ENCODE measurements around the gene DNAJC13. TPM values are rescaled to one million over a fixed set of nuclear protein-coding genes. Genes with fewer than 3 reads are reported as not detected.

The DNAJC13 gene
- total and polyA plus RNA-seq, 2 experiments from 2014 or later: 15.1 to 55.4 TPM

DNA sequence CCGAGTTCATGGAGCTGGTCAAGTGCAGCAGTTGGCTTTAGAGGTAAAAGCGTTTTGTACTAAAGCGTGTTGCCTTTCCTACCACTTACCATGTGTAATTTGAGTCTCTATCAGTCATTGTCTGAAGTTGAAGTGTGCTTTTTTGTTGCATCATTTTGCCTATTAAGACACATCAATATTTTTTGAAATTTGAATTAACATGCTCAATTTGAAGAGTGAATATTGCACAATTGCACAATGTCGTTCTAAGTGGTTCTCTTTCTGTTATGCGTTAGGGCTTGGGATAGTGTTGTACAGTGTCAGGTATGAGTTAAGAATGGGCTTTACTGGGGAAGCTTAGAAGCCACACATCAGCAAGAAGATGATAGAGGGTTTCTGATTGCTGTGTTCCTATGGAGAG is 95.8 kb downstream of the DNAJC13 start:
- DNase-seq (ENCODE audit: low spot score): no peak
- no peaks in the 10 kb centered on the region for H3K9me3 ChIP-seq (ENCODE audit: low read depth)
- H3K79me2 ChIP-seq: no peaks in the 10 kb centered on the region
- no peak overlapping the region for H3K4me3 ChIP-seq
- H3K27me3 ChIP-seq: no peaks in the 10 kb centered on the region
- no peak overlapping the region for H3K27ac ChIP-seq
- H3K4me1 ChIP-seq (ENCODE audit: insufficient read depth): no peaks in the 10 kb centered on the region
- 96% methylated on average over 5 of the region's 5 CpGs for WGBS (ENCODE audit: low lambda C conversion rate, missing lambda C conversion rate)
- TF ChIP-seq EZH2phosphoT487 (IDR thresholded peaks at IDR 0.05; ENCODE audit: low read depth, severe bottlenecking, unreplicated experiment): no peak
- TF ChIP-seq EZH2 (IDR thresholded peaks at IDR 0.05; ENCODE audit: borderline replicate concordance): no peak
- TF ChIP-seq, protein P1, sequence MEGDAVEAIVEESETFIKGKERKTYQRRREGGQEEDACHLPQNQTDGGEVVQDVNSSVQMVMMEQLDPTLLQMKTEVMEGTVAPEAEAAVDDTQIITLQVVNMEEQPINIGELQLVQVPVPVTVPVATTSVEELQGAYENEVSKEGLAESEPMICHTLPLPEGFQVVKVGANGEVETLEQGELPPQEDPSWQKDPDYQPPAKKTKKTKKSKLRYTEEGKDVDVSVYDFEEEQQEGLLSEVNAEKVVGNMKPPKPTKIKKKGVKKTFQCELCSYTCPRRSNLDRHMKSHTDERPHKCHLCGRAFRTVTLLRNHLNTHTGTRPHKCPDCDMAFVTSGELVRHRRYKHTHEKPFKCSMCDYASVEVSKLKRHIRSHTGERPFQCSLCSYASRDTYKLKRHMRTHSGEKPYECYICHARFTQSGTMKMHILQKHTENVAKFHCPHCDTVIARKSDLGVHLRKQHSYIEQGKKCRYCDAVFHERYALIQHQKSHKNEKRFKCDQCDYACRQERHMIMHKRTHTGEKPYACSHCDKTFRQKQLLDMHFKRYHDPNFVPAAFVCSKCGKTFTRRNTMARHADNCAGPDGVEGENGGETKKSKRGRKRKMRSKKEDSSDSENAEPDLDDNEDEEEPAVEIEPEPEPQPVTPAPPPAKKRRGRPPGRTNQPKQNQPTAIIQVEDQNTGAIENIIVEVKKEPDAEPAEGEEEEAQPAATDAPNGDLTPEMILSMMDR (IDR thresholded peaks at IDR 0.05; ENCODE audit: poor library complexity): no peak
- H4K20me1 ChIP-seq (ENCODE audit: insufficient read depth, poor library complexity, severe bottlenecking): no peaks in the 10 kb centered on the region
- peaks cover 8% of the 10 kb centered on the region for H3K36me3 ChIP-seq (replicated peaks; ENCODE audit: insufficient read depth, low read depth)
- H3K4me2 ChIP-seq: no peak overlapping the region
- H3K9me2 ChIP-seq (replicated peaks; ENCODE audit: insufficient read depth): no peaks in the 10 kb centered on the region
- H2AFZ ChIP-seq: no peak overlapping the region

DNA sequence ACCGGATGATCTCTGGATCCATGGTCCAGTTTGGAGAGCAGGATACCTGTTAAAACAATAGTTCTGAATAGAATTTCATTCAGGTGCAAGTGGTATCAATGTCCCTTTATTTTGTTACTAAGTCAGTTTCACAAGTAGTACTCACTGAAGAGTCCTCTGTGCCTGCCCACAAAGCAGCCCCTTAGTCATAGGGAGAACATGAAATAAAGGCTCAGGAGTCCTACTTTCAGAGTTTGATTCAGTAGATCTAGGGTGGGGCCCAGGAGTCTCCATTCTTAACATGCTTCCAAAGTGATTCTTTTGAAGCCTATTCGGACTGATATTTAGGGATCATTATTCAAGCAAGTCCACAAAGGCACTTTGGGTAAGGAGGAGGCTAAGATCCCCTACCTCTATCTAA is 100.0 kb downstream of the DNAJC13 start:
- TF ChIP-seq EZH2 (IDR thresholded peaks at IDR 0.05; ENCODE audit: borderline replicate concordance) (no peak), EZH2phosphoT487 (IDR thresholded peaks at IDR 0.05; ENCODE audit: low read depth, severe bottlenecking, unreplicated experiment) (no peak)
- TF ChIP-seq, protein P1 (IDR thresholded peaks at IDR 0.05; ENCODE audit: poor library complexity): no peak
- no peaks in the 10 kb centered on the region for H3K9me2 ChIP-seq (replicated peaks; ENCODE audit: insufficient read depth)
- DNase-seq (ENCODE audit: low spot score): no peak
- H3K79me2 ChIP-seq: no peaks in the 10 kb centered on the region
- no peak overlapping the region for H3K4me2 ChIP-seq
- no peaks in the 10 kb centered on the region for H4K20me1 ChIP-seq (ENCODE audit: insufficient read depth, poor library complexity, severe bottlenecking)
- H2AFZ ChIP-seq: no peak overlapping the region
- WGBS (ENCODE audit: low lambda C conversion rate, missing lambda C conversion rate): 98% methylated on average over 2 of the region's 2 CpGs
- H3K9me3 ChIP-seq (ENCODE audit: low read depth): no peaks in the 10 kb centered on the region
- no peak overlapping the region for H3K4me3 ChIP-seq
- H3K27ac ChIP-seq: no peak overlapping the region
- no peaks in the 10 kb centered on the region for H3K4me1 ChIP-seq (ENCODE audit: insufficient read depth)
- no peaks in the 10 kb centered on the region for H3K27me3 ChIP-seq
- H3K36me3 ChIP-seq (replicated peaks; ENCODE audit: insufficient read depth, low read depth): no peaks in the 10 kb centered on the region

DNA sequence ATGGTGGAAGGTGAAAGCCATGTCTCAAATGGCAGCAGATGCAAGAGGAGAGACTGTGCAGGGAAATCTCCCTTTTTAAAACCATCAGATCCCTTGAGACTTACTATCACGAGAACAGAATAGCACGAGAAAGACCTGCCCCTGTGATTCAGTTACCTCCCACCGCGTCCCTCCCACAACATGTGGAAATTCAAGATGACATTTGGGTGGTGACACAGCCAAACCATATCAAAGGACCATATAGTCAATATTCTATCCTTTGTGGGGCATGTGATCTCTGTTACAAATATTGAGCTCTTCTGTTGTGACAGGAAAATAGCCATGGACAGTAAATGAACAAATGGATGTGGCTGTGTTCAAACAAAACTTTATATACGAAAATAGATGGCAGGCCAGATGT is 102.6 kb downstream of the DNAJC13 start:
- TF ChIP-seq EZH2phosphoT487 (IDR thresholded peaks at IDR 0.05; ENCODE audit: low read depth, severe bottlenecking, unreplicated experiment): no peak
- TF ChIP-seq EZH2 (IDR thresholded peaks at IDR 0.05; ENCODE audit: borderline replicate concordance): no peak
- TF ChIP-seq, protein P1 (IDR thresholded peaks at IDR 0.05; ENCODE audit: poor library complexity): no peak
- Histone ChIP-seq H3K27ac (no peak overlapping the region), H3K9me3 (ENCODE audit: low read depth) (no peaks in the 10 kb centered on the region), H3K4me3 (no peak overlapping the region), H3K4me1 (ENCODE audit: insufficient read depth) (no peaks in the 10 kb centered on the region), H3K9me2 (replicated peaks; ENCODE audit: insufficient read depth) (no peaks in the 10 kb centered on the region), H3K36me3 (replicated peaks; ENCODE audit: insufficient read depth, low read depth) (no peaks in the 10 kb centered on the region), H2AFZ (no peak overlapping the region), H4K20me1 (ENCODE audit: insufficient read depth, poor library complexity, severe bottlenecking) (no peaks in the 10 kb centered on the region), H3K4me2 (no peak overlapping the region), H3K79me2 (no peaks in the 10 kb centered on the region), H3K27me3 (no peaks in the 10 kb centered on the region)
- DNase-seq (ENCODE audit: low spot score): no peak
- WGBS (ENCODE audit: low lambda C conversion rate, missing lambda C conversion rate): 75% methylated on average over 5 of the region's 5 CpGs

DNA sequence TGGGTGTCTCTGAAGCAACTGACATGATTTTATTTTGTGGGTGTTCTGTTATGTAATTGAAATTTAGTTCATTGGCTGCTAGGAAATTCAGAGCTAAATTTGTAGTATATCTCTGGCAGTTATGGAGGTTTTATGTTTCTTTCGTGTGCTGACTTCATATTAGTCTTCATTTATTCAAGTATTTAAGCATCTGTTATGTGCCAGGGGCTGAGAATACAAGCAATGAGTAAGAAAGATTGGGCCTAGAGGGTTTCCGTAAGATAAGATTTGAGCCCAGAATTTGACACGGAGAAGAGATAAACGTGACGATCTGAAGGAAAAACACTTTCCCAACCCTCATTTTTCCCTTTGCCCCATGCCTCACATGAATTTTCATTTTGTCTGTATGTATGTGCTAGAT is 104.6 kb downstream of the DNAJC13 start:
- TF ChIP-seq, protein P1 (IDR thresholded peaks at IDR 0.05; ENCODE audit: poor library complexity): no peak
- TF ChIP-seq EZH2 (IDR thresholded peaks at IDR 0.05; ENCODE audit: borderline replicate concordance): no peak
- no peak for TF ChIP-seq EZH2phosphoT487 (IDR thresholded peaks at IDR 0.05; ENCODE audit: low read depth, severe bottlenecking, unreplicated experiment)
- Histone ChIP-seq H3K27ac (no peak overlapping the region), H3K4me1 (ENCODE audit: insufficient read depth) (no peaks in the 10 kb centered on the region), H3K9me2 (replicated peaks; ENCODE audit: insufficient read depth) (no peaks in the 10 kb centered on the region), H3K36me3 (replicated peaks; ENCODE audit: insufficient read depth, low read depth) (no peaks in the 10 kb centered on the region), H2AFZ (no peak overlapping the region), H3K4me3 (no peak overlapping the region), H3K4me2 (no peak overlapping the region), H3K27me3 (no peaks in the 10 kb centered on the region), H3K9me3 (ENCODE audit: low read depth) (no peaks in the 10 kb centered on the region), H4K20me1 (ENCODE audit: insufficient read depth, poor library complexity, severe bottlenecking) (no peaks in the 10 kb centered on the region), H3K79me2 (no peaks in the 10 kb centered on the region)
- 91% methylated on average over 5 of the region's 5 CpGs for WGBS (ENCODE audit: low lambda C conversion rate, missing lambda C conversion rate)
- DNase-seq (ENCODE audit: low spot score): no peak
